ENCODE data around the gene NUAK2. TPM values are rescaled to one million over a fixed set of nuclear protein-coding genes. Genes with fewer than 3 reads are reported as not detected.

Gene NUAK2
- total RNA-seq, 1 donor from 2014 or later: 140 TPM

DNA sequence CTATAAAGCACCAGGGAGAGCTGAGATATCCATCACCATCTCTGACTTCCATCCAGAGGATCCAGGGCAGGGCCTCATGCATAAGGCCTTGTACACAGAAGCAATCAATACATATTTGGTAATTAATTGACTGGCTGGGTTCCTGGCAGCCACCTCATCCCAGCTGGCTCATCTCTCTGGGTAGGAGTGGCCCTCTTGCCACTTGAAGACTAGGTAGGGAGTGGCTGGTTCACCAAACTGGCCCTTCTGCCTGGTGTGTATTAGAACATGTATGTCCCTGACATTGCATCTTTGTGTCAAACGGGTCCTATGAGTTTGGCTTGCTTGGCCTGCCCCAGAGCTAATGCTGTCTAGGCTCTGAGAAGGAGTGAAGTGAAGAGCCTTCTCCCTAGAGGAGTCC lies 11.8 kb downstream of the NUAK2 start:
- DNase-seq (ENCODE audit: low read depth): no peak
- no peaks in the 10 kb centered on the region for H3K27me3 ChIP-seq (ENCODE audit: control insufficient read depth, insufficient read depth, low read length)
- H3K36me3 ChIP-seq (ENCODE audit: control insufficient read depth, insufficient read depth, low read length): peaks cover 10% of the 10 kb centered on the region
- TF ChIP-seq, protein P1, sequence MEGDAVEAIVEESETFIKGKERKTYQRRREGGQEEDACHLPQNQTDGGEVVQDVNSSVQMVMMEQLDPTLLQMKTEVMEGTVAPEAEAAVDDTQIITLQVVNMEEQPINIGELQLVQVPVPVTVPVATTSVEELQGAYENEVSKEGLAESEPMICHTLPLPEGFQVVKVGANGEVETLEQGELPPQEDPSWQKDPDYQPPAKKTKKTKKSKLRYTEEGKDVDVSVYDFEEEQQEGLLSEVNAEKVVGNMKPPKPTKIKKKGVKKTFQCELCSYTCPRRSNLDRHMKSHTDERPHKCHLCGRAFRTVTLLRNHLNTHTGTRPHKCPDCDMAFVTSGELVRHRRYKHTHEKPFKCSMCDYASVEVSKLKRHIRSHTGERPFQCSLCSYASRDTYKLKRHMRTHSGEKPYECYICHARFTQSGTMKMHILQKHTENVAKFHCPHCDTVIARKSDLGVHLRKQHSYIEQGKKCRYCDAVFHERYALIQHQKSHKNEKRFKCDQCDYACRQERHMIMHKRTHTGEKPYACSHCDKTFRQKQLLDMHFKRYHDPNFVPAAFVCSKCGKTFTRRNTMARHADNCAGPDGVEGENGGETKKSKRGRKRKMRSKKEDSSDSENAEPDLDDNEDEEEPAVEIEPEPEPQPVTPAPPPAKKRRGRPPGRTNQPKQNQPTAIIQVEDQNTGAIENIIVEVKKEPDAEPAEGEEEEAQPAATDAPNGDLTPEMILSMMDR (IDR thresholded peaks at IDR 0.05; ENCODE audit: insufficient read depth, low read length, poor library complexity, severe bottlenecking): no peak
- H3K4me3 ChIP-seq (ENCODE audit: low read depth, low read length): no peak overlapping the region

DNA sequence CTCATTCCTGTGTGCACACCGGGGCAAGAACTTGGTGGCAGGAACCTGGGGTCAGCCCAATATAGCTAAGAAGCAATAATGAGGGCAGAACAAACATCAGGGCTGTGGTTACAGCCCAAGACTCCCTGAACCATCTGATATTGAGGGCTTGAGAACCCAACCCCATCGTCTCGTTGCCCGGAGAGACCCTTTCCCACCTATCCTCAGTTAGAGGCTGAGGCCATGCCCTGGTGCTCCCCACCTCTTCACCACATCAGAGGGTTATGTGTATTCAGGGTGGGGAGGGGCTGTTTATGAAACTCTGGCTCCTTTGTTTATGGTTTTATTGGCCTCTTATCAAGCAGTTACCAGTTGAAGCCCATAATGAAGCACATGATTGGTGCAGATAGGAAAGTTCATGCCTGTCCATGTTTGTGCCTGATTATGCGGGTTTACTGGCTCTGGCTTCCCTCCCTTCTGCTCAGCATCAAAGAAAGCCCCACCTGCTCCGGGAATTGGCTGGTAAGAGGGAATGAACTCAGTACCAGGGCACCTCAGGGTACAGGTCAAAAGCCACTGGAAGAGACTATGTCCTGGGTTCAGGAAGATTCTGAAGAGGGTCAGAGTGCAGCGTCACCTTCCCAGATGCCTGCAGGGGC lies 14.5 kb downstream of the NUAK2 start:
- no peaks in the 10 kb centered on the region for H3K27me3 ChIP-seq (ENCODE audit: control insufficient read depth, insufficient read depth, low read length)
- no peak for DNase-seq (ENCODE audit: low read depth)
- TF ChIP-seq, protein P1 (IDR thresholded peaks at IDR 0.05; ENCODE audit: insufficient read depth, low read length, poor library complexity, severe bottlenecking): no peak
- H3K36me3 ChIP-seq (ENCODE audit: control insufficient read depth, insufficient read depth, low read length): peaks cover 15% of the 10 kb centered on the region
- H3K4me3 ChIP-seq (ENCODE audit: low read depth, low read length): no peak overlapping the region

- DNase-seq (ENCODE audit: low read depth): no peak
- no peak overlapping the region for H3K4me3 ChIP-seq (ENCODE audit: low read depth, low read length)
- TF ChIP-seq, protein P1 (IDR thresholded peaks at IDR 0.05; ENCODE audit: insufficient read depth, low read length, poor library complexity, severe bottlenecking): no peak
- H3K36me3 ChIP-seq (ENCODE audit: control insufficient read depth, insufficient read depth, low read length): peaks cover 14% of the 10 kb centered on the region
- H3K27me3 ChIP-seq (ENCODE audit: control insufficient read depth, insufficient read depth, low read length): no peaks in the 10 kb centered on the region
Measured at GRCh38 chr1:205304695-205305070, 16.9 kb downstream of the NUAK2 start.

DNA sequence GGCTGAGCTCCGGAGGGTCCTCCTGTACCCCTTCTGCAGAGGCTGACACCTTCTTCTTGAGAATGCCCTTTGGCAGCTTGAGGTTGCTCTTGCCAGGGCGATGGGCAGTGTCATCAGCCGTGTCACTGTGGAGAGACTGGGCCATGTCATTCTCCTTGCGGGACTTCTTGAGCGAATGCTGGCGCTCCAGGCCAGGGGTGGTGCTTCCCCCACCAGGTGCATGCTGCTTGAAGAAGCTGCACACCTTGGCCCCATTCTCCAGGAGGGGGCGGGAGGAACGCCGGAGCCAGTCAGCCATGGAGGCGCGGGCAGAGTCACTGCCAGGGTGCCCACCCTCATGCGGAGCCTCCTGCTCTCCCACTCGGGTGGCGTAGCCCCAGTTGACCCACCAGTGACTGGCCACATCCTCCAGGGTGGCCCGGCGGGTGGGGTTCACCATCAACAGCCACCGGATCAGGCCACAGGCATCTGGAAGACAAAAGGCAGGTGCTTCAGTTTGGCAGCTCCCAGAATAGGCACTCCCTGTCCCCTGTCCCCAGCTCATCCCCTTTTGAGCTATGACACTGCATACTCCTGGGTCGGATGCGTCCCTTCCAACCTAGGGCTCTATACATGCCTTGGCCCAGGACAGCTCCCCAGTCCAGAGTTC lies 17.4 kb downstream of the NUAK2 start:
- no peak for DNase-seq (ENCODE audit: low read depth)
- H3K4me3 ChIP-seq (ENCODE audit: low read depth, low read length): no peak overlapping the region
- TF ChIP-seq, protein P1 (IDR thresholded peaks at IDR 0.05; ENCODE audit: insufficient read depth, low read length, poor library complexity, severe bottlenecking): no peak
- no peaks in the 10 kb centered on the region for H3K27me3 ChIP-seq (ENCODE audit: control insufficient read depth, insufficient read depth, low read length)
- H3K36me3 ChIP-seq (ENCODE audit: control insufficient read depth, insufficient read depth, low read length): peaks cover 14% of the 10 kb centered on the region

GRCh38 chr1:205303247-205303888 lies 18.2 kb downstream of the NUAK2 start:
- TF ChIP-seq, protein P1 (IDR thresholded peaks at IDR 0.05; ENCODE audit: insufficient read depth, low read length, poor library complexity, severe bottlenecking): no peak
- Histone ChIP-seq H3K4me3 (ENCODE audit: low read depth, low read length) (no peak overlapping the region), H3K36me3 (ENCODE audit: control insufficient read depth, insufficient read depth, low read length) (peaks cover 12% of the 10 kb centered on the region)

More at GRCh38 chr1:205303247-205303888, 18.2 kb downstream of the NUAK2 start:
- no peak for DNase-seq (ENCODE audit: low read depth)
- H3K27me3 ChIP-seq (ENCODE audit: control insufficient read depth, insufficient read depth, low read length): no peaks in the 10 kb centered on the region

Measured in kidney epithelial cell (primary cell).